BLaER1 treated with 17β-estradiol and CSF1 and Interleukin-3, amounts not matched to agents 10 nM and 100 nM (cell line): ENCODE data around the gene USP7.

ENCODE experiments used
- H3K27ac ChIP-seq, 11 experiments: shearing (Covaris generic); formaldehyde crosslinking; 2 replicates each; pipeline ENCODE4 v1.8.1; 2022
- H3K27me3 ChIP-seq, 11 experiments: shearing (Covaris generic); formaldehyde crosslinking; 2 replicates each; pipeline ENCODE4 v1.8.1; 2022
- H3K36me3 ChIP-seq, 11 experiments: shearing (Covaris generic); formaldehyde crosslinking; 2 replicates each; pipeline ENCODE4 v1.8.1; 2022
- H3K4me1 ChIP-seq, 10 experiments: shearing (Covaris generic); formaldehyde crosslinking; 2 replicates each; pipeline ENCODE4 v1.8.1; 2022
- H3K4me2 ChIP-seq, 11 experiments: shearing (Covaris generic); formaldehyde crosslinking; 2 replicates each; pipeline ENCODE4 v1.8.1; 2022
- H3K4me3 ChIP-seq, 10 experiments: shearing (Covaris generic); formaldehyde crosslinking; 2 replicates each; pipeline ENCODE4 v1.8.1; 2022
- H3K9ac ChIP-seq, 11 experiments: shearing (Covaris generic); formaldehyde crosslinking; 2 replicates each; pipeline ENCODE4 v1.8.1; 2022
- H3K9me3 ChIP-seq, 11 experiments: shearing (Covaris generic); formaldehyde crosslinking; replicated peaks in 1 of 11; 2 replicates each; pipeline ENCODE4 v1.8.1; 2022
- H4K20me1 ChIP-seq, 11 experiments: shearing (Covaris generic); formaldehyde crosslinking; 2 replicates each; pipeline ENCODE4 v1.8.1; 2022
- Cebpa-rat ChIP-seq, 11 experiments: shearing (Covaris generic); IDR thresholded peaks; 2 replicates each; pipeline ENCODE4 v1.8.1; 2022

USP7 gene

DNA sequence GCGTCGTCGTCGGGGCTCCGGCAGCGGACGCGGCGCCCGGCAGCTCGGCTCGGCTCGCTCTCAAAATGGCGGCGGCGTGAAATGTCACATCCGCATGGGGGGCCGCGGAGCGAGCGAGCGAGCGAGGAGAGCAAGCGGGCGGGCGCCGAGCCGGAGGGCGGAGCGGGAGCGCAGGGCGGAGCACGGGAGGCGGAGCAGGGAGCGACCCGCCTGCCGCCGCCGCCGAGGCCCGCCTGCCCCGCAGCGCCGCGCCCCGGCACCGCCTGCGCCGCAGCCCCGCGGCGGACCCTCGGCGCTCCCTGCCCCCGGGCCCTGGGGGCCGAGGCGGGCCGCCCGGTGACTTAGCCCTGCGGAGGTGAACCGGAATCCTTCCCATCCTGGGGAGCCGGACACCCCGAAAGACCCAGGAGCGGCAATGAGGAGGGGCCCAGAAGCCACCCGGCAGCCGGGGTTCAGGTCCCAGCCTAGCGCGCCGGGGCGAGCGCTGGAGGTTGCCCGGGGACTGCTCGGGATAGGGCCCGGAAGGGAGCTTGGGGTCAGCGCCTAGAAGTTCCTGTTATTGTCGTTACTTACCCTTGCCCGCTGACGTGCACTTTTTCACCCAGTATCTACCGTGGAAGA is at the start of gene USP7:
TSS of gene USP7 (minus strand) at position 86 of the 621 bp plus-strand sequence. CDS start 621 bp downstream, outside the sequence.
- H3K9me3 ChIP-seq: no peaks in the 10 kb centered on the region
- H3K4me3 ChIP-seq: peak within 1 kb of the TSS; percentile 88 to 99 (median 95)
- H3K4me2 ChIP-seq: peak within 1 kb of the TSS; percentile 91 to 100 (median 95)
- H3K9ac ChIP-seq: peak within 1 kb of the TSS; percentile 95 to 98 (median 97)
- no peaks in the 10 kb centered on the region for H3K27me3 ChIP-seq
- peak within 1 kb of the TSS; percentile 91 to 99 (median 96) for H3K27ac ChIP-seq
- no peaks in the 10 kb centered on the region; a peak in 1 of 22 replicates for H3K36me3 ChIP-seq
- TF ChIP-seq Cebpa-rat (IDR thresholded peaks at IDR 0.05): no peak
- H3K4me1 ChIP-seq: peaks cover 31 to 72% (median 59%) of the 10 kb centered on the region in 10 experiments
- H4K20me1 ChIP-seq: peaks cover 41 to 42% (median 42%) of the 10 kb centered on the region in 11 experiments

GRCh38 chr16:9013508-9013864 is 49.8 kb upstream of the USP7 start:
- no peak overlapping the region for H3K4me2 ChIP-seq

GRCh38 chr16:9012848-9013507 is 49.3 kb upstream of the USP7 start:
- peaks cover 16 to 22% (median 17%) of the 10 kb centered on the region in 10 experiments; a peak in 18 of 20 replicates for H3K4me1 ChIP-seq
- no peak overlapping the region for H3K4me2 ChIP-seq
- TF ChIP-seq Cebpa-rat (IDR thresholded peaks at IDR 0.05): no peak
- no peaks in the 10 kb centered on the region for H3K27me3 ChIP-seq
- no peaks in the 10 kb centered on the region for H3K36me3 ChIP-seq
- H3K27ac ChIP-seq: no peak overlapping the region
- H3K4me3 ChIP-seq: no peak overlapping the region
- H4K20me1 ChIP-seq: no peaks in the 10 kb centered on the region
- no peak overlapping the region for H3K9ac ChIP-seq
- peaks cover 23 to 34% (median 27%) of the 10 kb centered on the region in 11 experiments for H3K9me3 ChIP-seq

More at GRCh38 chr16:9013508-9013864, 49.8 kb upstream of the USP7 start:
- H3K4me3 ChIP-seq: no peak overlapping the region
- H4K20me1 ChIP-seq: no peaks in the 10 kb centered on the region
- H3K27ac ChIP-seq: no peak overlapping the region
- H3K27me3 ChIP-seq: no peaks in the 10 kb centered on the region
- H3K4me1 ChIP-seq: peaks cover 12 to 18% (median 13%) of the 10 kb centered on the region in 10 experiments; a peak in 18 of 20 replicates
- no peaks in the 10 kb centered on the region for H3K36me3 ChIP-seq
- peaks cover 23 to 34% (median 27%) of the 10 kb centered on the region in 11 experiments for H3K9me3 ChIP-seq
- 0 out of 22 replicates have a peak, but pooled peaks of 1 of the 11 experiments have one; percentile 20 for TF ChIP-seq Cebpa-rat (IDR thresholded peaks at IDR 0.05)
- no peak overlapping the region for H3K9ac ChIP-seq

- Histone ChIP-seq H4K20me1 (no peaks in the 10 kb centered on the region), H3K9ac (no peak overlapping the region), H3K36me3 (no peaks in the 10 kb centered on the region), H3K4me3 (no peak overlapping the region), H3K4me2 (no peak overlapping the region), H3K4me1 (peaks cover 16 to 22% (median 17%) of the 10 kb centered on the region in 10 experiments; a peak in 18 of 20 replicates), H3K9me3 (peaks cover 23 to 34% (median 27%) of the 10 kb centered on the region in 11 experiments), H3K27ac (no peak overlapping the region), H3K27me3 (no peaks in the 10 kb centered on the region)
- no peak for TF ChIP-seq Cebpa-rat (IDR thresholded peaks at IDR 0.05)
Observed at GRCh38 chr16:9012330-9012729, 48.6 kb upstream of the USP7 start.

DNA sequence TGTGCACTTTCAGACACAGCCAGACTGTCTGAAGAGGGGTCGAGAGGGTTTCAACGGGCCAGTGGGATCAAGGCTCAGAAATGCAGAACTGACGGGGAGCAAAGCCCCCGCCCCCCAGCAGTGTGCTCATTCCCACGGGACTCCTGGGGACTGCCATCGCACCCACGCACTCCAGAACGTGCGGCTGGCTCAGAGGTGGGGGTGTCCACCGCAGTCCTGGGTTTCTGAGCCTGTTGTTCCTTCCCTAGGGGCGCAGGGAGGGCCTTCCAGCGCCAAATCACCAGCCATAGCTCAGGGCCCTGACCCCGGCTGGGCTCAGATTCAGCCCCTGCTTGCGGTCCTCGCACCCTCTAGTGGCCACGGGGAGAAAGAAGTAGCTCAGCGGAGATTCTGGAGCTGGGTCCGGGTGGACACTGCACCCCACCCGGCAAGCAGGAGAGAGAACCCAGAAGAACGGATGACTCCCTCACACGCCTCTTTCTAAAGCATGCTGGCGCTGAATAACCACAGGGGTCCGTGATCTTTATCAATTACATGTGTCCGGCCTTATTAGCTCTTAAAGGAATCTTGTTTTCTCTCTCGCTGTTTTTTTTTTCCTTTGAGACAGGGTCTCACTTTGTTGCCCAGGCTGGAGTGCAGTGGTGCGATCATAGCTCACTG is 45.0 kb upstream of the USP7 start:
- H3K4me2 ChIP-seq: peak overlapping the region; percentile 43 to 83 (median 66)
- peak overlapping the region in 8 of 11 experiments; percentile 4 to 38 (median 31); a peak in 7 of 22 replicates for H3K9ac ChIP-seq

DNA sequence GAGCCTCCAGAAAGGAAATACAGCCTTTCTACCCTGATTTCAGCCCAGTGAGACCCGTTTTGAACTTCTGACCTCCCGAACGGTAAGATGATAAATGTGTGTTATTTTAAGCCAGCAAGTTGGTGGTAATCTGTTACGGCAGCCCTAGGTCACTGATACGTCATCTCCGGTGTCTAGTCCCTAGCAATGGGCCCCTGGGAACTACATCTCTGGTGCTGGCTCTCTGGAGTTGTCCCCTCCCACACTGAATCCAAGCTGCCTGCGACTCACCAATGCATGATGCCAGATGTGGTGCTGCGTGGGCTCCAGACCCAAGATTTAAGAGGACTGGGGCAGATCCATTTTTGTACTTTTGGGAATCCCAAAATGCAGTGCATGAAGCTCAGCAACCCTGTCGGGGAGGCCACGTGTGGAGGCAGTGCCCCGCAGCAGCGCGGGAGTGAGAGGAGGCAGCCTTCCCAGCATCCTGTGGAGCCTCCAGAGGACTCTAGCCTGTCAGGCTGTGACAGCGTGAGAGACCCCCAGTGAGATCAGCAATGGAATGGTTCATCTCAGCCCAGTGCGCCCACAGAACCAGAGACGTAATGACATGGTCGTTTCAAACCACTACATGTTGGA is 43.6 kb upstream of the USP7 start:
- Histone ChIP-seq H3K36me3 (no peaks in the 10 kb centered on the region), H3K27ac (no peak overlapping the region), H3K4me1 (peaks cover 10 to 17% (median 16%) of the 10 kb centered on the region in 10 experiments; a peak in 18 of 20 replicates), H3K4me3 (no peak overlapping the region), H3K27me3 (no peaks in the 10 kb centered on the region), H4K20me1 (no peaks in the 10 kb centered on the region), H3K9ac (no peak overlapping the region), H3K9me3 (no peaks in the 10 kb centered on the region), H3K4me2 (no peak overlapping the region)
- TF ChIP-seq Cebpa-rat (IDR thresholded peaks at IDR 0.05): no peak

More for the DNA sequence above, 45.0 kb upstream of the USP7 start:
- Histone ChIP-seq H4K20me1 (no peaks in the 10 kb centered on the region), H3K27ac (no peak overlapping the region), H3K36me3 (no peaks in the 10 kb centered on the region), H3K4me1 (peaks cover 10 to 17% (median 16%) of the 10 kb centered on the region in 10 experiments; a peak in 18 of 20 replicates), H3K9me3 (peaks cover 2 to 8% (median 7%) of the 10 kb centered on the region in 11 experiments), H3K27me3 (no peaks in the 10 kb centered on the region), H3K4me3 (peak overlapping the region in 4 of 10 experiments; percentile 13 to 51 (median 29); a peak in 5 of 20 replicates)
- no peak for TF ChIP-seq Cebpa-rat (IDR thresholded peaks at IDR 0.05)

DNA sequence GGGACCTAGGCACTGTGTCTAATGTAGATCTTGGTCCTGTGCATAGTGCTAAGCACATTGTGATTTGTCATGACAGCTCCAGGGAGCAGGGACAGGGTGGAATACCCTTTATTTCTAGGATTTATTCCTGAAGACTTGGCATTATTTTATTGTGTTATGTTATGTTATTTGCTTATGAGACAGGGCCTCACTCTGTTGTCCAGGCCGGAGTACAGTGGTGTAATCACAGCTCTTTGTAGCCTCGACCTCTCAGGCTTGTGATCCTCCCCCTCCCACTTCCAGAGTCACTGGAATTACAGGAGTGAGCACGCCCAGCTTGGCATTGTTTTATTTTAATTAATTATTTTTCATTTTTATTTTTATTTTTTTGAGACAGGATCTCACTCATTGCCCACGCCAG is 40.5 kb upstream of the USP7 start:
- Histone ChIP-seq H3K27me3 (no peaks in the 10 kb centered on the region), H4K20me1 (no peaks in the 10 kb centered on the region), H3K9ac (no peak overlapping the region), H3K4me2 (no peak overlapping the region), H3K4me3 (no peak overlapping the region), H3K36me3 (no peaks in the 10 kb centered on the region), H3K4me1 (peaks cover 10 to 11% (median 11%) of the 10 kb centered on the region in 10 experiments; a peak in 18 of 20 replicates), H3K9me3 (no peaks in the 10 kb centered on the region), H3K27ac (no peak overlapping the region)
- TF ChIP-seq Cebpa-rat (IDR thresholded peaks at IDR 0.05): no peak

- H4K20me1 ChIP-seq: no peaks in the 10 kb centered on the region
- H3K9ac ChIP-seq: no peak overlapping the region
- TF ChIP-seq Cebpa-rat (IDR thresholded peaks at IDR 0.05): no peak
- peaks cover 6 to 7% (median 6%) of the 10 kb centered on the region in 10 experiments; a peak in 18 of 20 replicates for H3K4me1 ChIP-seq
- H3K4me2 ChIP-seq: no peak overlapping the region
- H3K9me3 ChIP-seq: no peaks in the 10 kb centered on the region
- H3K27me3 ChIP-seq: no peaks in the 10 kb centered on the region
- no peak overlapping the region for H3K27ac ChIP-seq
- no peak overlapping the region for H3K4me3 ChIP-seq
- no peaks in the 10 kb centered on the region for H3K36me3 ChIP-seq
Observed at GRCh38 chr16:9003763-9004162, 40.1 kb upstream of the USP7 start.

- Histone ChIP-seq H3K4me2 (no peak overlapping the region), H3K4me3 (no peak overlapping the region), H3K4me1 (peaks cover 1 to 3% (median 2%) of the 10 kb centered on the region in 10 experiments; a peak in 18 of 20 replicates), H3K9me3 (no peaks in the 10 kb centered on the region), H4K20me1 (no peaks in the 10 kb centered on the region), H3K27me3 (no peaks in the 10 kb centered on the region), H3K27ac (no peak overlapping the region), H3K36me3 (no peaks in the 10 kb centered on the region), H3K9ac (no peak overlapping the region)
- no peak for TF ChIP-seq Cebpa-rat (IDR thresholded peaks at IDR 0.05)
Observed at GRCh38 chr16:9003322-9003721, 39.6 kb upstream of the USP7 start.
